KMS-11 (cell line): ENCODE data around the gene PRPH2.

Experiments used
- H2AFZ ChIP-seq: fragments of 200-600 bp; sonication (generic); 2 replicates; pipeline ENCODE4 v1.6.1; 2016; ENCODE audit warnings: antibody characterized with exemption, mixed run types, low read depth
- H3K27ac ChIP-seq: fragments of 200-600 bp; sonication (generic); 2 replicates; pipeline ENCODE4 v1.6.1; 2016; ENCODE audit warnings: mild to moderate bottlenecking, mixed run types
- H3K27me3 ChIP-seq: fragments of 200-600 bp; sonication (generic); 2 replicates; pipeline ENCODE4 v1.6.1; 2017; ENCODE audit warnings: mild to moderate bottlenecking, low read depth, mixed run types, moderate library complexity; ENCODE audit not compliant: insufficient read depth
- H3K36me3 ChIP-seq: fragments of 200-600 bp; sonication (generic); 2 replicates; pipeline ENCODE4 v1.6.1; 2017; ENCODE audit warnings: mild to moderate bottlenecking, mixed run types; ENCODE audit not compliant: insufficient read depth
- H3K4me1 ChIP-seq: fragments of 200-600 bp; sonication (generic); 2 replicates; pipeline ENCODE4 v1.6.1; 2016; ENCODE audit warnings: mild to moderate bottlenecking, low read depth, mixed run types; ENCODE audit not compliant: poor library complexity, severe bottlenecking
- H3K4me2 ChIP-seq: fragments of 200-600 bp; sonication (generic); 2 replicates; pipeline ENCODE4 v1.7.0; 2016; ENCODE audit warnings: mild to moderate bottlenecking, mixed run types
- H3K4me3 ChIP-seq: fragments of 200-600 bp; sonication (generic); IDR thresholded peaks from 2 replicates; pipeline ENCODE4 v1.6.1; 2017; ENCODE audit warnings: low read depth, low read length, mixed read lengths; ENCODE audit not compliant: insufficient read depth
- H3K79me2 ChIP-seq: fragments of 200-600 bp; sonication (generic); 2 replicates; pipeline ENCODE4 v1.6.1; 2016; ENCODE audit warnings: low read depth, mixed run types; ENCODE audit not compliant: insufficient read depth
- H3K9ac ChIP-seq: fragments of 200-600 bp; sonication (generic); 2 replicates; pipeline ENCODE4 v1.6.1; 2016; ENCODE audit warnings: mild to moderate bottlenecking, mixed run types
- H4K20me1 ChIP-seq: fragments of 200-600 bp; sonication (generic); 2 replicates; pipeline ENCODE4 v1.6.1; 2016; ENCODE audit warnings: mild to moderate bottlenecking, mixed run types; ENCODE audit not compliant: insufficient read depth
- TF ChIP-seq, protein P1 (sequence below): fragments of 200-600 bp; sonication (generic); conservative IDR thresholded peaks from 2 replicates; pipeline ENCODE4 v1.6.1; 2017; ENCODE audit warnings: low read depth, mild to moderate bottlenecking, antibody characterized with exemption, low read length, moderate library complexity, mixed read lengths

The PRPH2 gene

DNA sequence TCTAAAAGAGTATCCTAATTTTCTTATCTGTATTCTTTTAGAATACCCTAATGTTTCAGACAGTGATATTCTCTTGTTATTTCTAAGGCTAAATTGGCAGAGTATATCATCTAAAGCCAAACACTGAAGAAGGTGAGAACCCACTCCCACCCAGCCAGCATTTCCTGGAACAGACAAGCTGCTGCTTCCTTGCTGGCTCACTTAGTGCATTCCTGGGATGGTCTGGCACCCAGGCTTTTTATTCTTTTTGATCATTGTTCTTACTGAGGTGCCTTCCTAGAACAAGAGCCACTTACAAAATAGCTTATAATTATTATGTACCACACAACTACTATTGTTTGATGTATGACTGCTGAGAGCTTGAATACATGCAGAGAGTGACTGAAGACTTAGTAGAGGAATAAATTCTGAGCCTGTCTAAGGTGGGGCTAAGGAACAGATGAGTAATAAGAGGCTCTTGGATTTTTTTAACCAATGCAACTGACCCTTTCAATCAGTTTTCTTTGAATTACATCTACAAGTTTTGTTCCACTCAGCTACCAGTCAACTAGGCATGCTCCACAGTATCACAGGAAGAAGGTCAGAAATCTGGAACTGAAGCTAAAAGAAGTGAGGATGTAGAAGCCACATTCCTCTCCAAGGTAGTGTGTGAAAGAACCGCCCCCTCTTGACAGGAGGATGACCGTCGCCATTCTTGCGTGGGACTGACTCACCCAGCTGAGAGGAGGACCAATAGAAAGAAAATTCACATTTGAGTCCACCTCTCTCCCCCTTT lies 30.1 kb downstream of the PRPH2 start:
- H3K27ac ChIP-seq = no peak overlapping the region
- H3K9ac ChIP-seq = no peak overlapping the region
- H4K20me1 ChIP-seq = no peaks in the 10 kb centered on the region
- no peaks in the 10 kb centered on the region; the same call in 1 of the 2 replicates for H3K36me3 ChIP-seq
- TF ChIP-seq, protein P1, sequence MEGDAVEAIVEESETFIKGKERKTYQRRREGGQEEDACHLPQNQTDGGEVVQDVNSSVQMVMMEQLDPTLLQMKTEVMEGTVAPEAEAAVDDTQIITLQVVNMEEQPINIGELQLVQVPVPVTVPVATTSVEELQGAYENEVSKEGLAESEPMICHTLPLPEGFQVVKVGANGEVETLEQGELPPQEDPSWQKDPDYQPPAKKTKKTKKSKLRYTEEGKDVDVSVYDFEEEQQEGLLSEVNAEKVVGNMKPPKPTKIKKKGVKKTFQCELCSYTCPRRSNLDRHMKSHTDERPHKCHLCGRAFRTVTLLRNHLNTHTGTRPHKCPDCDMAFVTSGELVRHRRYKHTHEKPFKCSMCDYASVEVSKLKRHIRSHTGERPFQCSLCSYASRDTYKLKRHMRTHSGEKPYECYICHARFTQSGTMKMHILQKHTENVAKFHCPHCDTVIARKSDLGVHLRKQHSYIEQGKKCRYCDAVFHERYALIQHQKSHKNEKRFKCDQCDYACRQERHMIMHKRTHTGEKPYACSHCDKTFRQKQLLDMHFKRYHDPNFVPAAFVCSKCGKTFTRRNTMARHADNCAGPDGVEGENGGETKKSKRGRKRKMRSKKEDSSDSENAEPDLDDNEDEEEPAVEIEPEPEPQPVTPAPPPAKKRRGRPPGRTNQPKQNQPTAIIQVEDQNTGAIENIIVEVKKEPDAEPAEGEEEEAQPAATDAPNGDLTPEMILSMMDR = no peak
- H3K4me3 ChIP-seq = no peak overlapping the region
- H3K4me1 ChIP-seq = no peaks in the 10 kb centered on the region
- no peaks in the 10 kb centered on the region for H3K79me2 ChIP-seq
- no peak overlapping the region for H3K4me2 ChIP-seq
- H3K27me3 ChIP-seq = no peaks in the 10 kb centered on the region
- no peak overlapping the region for H2AFZ ChIP-seq

DNA sequence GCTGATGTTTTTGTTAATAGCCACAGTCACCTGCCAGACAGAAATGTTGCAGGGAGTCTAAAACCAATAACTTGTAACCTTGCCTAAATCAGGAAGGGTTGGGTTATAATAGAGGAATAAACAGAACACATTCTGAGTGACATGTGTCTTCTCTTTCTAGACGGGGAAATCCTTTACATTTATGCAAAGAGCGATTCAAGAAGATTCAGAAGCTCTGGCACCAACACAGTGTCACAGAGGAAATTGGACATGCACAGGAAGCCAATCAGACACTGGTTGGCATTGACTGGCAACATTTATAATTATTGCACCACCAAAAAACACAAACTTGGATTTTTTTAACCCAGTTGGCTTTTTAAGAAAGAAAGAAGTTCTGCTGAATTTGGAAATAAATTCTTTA lies 31.5 kb downstream of the PRPH2 start:
- Histone ChIP-seq H3K4me2 (no peak overlapping the region), H3K27me3 (no peaks in the 10 kb centered on the region), H3K4me1 (no peaks in the 10 kb centered on the region), H3K4me3 (no peak overlapping the region), H3K27ac (no peak overlapping the region), H4K20me1 (no peaks in the 10 kb centered on the region), H3K36me3 (no peaks in the 10 kb centered on the region; the same call in 1 of the 2 replicates), H3K79me2 (no peaks in the 10 kb centered on the region), H2AFZ (no peak overlapping the region), H3K9ac (no peak overlapping the region)
- TF ChIP-seq, protein P1 = no peak

DNA sequence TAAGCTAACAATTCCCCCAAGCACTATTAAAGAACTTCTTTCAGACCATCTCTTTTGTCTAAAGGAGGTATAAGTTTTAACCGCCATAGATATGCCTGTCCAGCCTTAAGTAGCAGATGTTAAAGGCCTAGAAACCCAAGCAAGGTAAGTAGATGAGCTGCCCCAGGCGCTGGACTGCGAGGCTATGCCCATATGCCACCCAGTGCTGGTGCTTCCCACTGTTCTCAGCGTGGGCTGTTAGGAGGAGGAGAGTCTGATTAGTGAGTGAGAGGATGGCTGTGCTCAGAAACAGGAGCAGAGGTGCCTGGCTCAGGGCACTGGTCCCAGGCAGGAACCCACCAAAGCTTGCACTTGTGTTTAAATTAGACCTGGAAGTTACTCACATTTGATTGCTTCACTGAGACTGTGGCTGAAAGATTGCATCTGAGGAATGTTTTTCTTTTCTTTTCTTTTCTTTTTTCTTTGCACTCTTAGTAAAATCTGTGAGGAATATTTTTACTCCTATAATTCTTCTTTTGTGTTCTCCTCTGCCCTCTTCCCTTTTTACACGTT lies 32.2 kb downstream of the PRPH2 start:
- Histone ChIP-seq H3K9ac (no peak overlapping the region), H2AFZ (no peak overlapping the region), H3K79me2 (no peaks in the 10 kb centered on the region), H3K4me3 (no peak overlapping the region), H3K4me1 (no peaks in the 10 kb centered on the region), H3K4me2 (no peak overlapping the region), H4K20me1 (no peaks in the 10 kb centered on the region), H3K27me3 (no peaks in the 10 kb centered on the region), H3K27ac (no peak overlapping the region), H3K36me3 (no peaks in the 10 kb centered on the region; the same call in 1 of the 2 replicates)
- TF ChIP-seq, protein P1 = no peak

DNA sequence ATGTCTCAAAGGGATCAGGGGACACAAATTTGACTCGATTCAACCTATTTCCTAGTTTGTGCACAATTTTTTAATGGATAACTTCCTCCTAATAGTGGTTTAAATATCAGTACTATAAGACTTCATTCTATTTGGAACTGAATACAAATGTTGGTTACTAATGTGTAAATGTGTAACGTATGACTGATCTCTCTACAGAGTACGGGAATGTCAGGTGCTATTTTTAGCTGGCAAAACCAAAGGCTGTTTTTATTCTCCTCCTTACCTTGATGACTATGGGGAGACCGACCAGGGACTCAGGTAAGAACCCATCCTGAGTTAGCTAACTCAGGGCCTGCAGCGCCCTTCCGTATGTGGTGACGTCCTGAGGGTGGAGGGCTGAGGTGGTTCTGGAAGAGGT lies 33.0 kb downstream of the PRPH2 start:
- H3K79me2 ChIP-seq = no peaks in the 10 kb centered on the region
- H2AFZ ChIP-seq = no peak overlapping the region
- H3K27me3 ChIP-seq = no peaks in the 10 kb centered on the region
- no peaks in the 10 kb centered on the region for H4K20me1 ChIP-seq
- H3K4me1 ChIP-seq = no peaks in the 10 kb centered on the region
- TF ChIP-seq, protein P1 = no peak
- H3K4me3 ChIP-seq = no peak overlapping the region
- no peak overlapping the region for H3K4me2 ChIP-seq
- no peak overlapping the region for H3K27ac ChIP-seq
- H3K9ac ChIP-seq = no peak overlapping the region
- H3K36me3 ChIP-seq = no peaks in the 10 kb centered on the region; the same call in 1 of the 2 replicates
